Tibial artery (tissue), 4 donors: ENCODE measurements around the gene TDRD12.
"Not testable (repeated sequence)": the region's sequence is repeated elsewhere in the genome, so short reads cannot be mapped to it uniquely, and the experiment has no call there.

ENCODE experiments used
- DNase-seq, 2 donors: peaks; one replicate each; pipeline ENCODE4 v3.0.0-alpha.2; 2019
- H3K27ac ChIP-seq, 2 donors: fragments of 200-600 bp; sonication (generic) in 1 of 2; 1 replicate in 1 of 2; 2 replicates in 1 of 2; pipeline ENCODE4 v1.5.1; 2018 to 2019; ENCODE audit warnings: mild to moderate bottlenecking in 1 of 2
- H3K27me3 ChIP-seq, 2 donors: fragments of 200-600 bp; sonication (generic) in 1 of 2; one replicate each; pipeline versions ENCODE4 v1.5.1 to v1.6.0; 2016 to 2019
- H3K36me3 ChIP-seq, 3 donors: fragments of 200-600 bp; sonication (generic) in 2 of 3; one replicate each; pipeline ENCODE4 v1.5.1; 2016 to 2019; ENCODE audit warnings: mild to moderate bottlenecking in 2 of 3
- H3K4me1 ChIP-seq, 4 donors: fragments of 200-600 bp; sonication (generic) in 2 of 4; 1 replicate in 3 of 4; 2 replicates in 1 of 4; pipeline ENCODE4 v1.5.1; 2016 to 2019
- H3K4me3 ChIP-seq, 2 donors: fragments of 200-600 bp; sonication (generic) in 1 of 2; 1 replicate in 1 of 2; 2 replicates in 1 of 2; pipeline ENCODE4 v1.5.1; 2018 to 2019; ENCODE audit warnings: mild to moderate bottlenecking in 2 of 2
- H3K9me3 ChIP-seq, 3 donors: fragments of 200-600 bp; sonication (generic) in 1 of 3; one replicate each; pipeline ENCODE4 v1.5.1; 2016 to 2019
- intact Hi-C: fragments of 100-400 bp; cut with DNase I; formaldehyde crosslinking; loops from one replicate; pipeline ENCODE4 v1.15.0; 2023; ENCODE audit warnings: low total_unique reads
- TF ChIP-seq, protein P1 (sequence below), 2 experiments: fragments of 200-600 bp in 1 of 2; fragments of 450-650 bp in 1 of 2; IDR thresholded peaks; one replicate each; pipeline ENCODE4 v1.5.1; 2017 to 2019; ENCODE audit warnings: antibody characterized with exemption in 2 of 2, mild to moderate bottlenecking in 1 of 2, moderate library complexity in 1 of 2

TDRD12 gene

DNA sequence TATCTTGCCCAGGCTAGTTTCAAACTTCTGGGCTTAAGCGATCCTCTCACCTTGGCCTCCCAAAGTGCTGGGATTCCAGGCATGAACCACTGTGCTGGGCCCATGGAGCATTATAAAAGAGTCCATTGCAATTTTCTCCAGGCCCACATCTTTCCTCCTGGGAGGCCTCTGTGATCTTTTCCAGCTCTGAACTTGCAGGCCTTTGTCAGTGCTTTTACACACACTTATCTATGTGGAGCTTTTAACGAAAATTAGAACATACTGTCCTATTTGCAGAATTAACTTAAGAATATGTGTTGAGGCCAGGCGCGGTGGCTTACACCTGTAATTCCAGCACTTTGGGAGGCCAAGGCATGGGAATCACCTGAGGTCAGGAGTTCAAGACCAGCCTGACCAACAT is 23.9 kb downstream of the TDRD12 start:
- H3K4me1 ChIP-seq, result no peaks in the 10 kb centered on the region
- no peaks in the 10 kb centered on the region for H3K36me3 ChIP-seq
- peaks cover 0 to 10% of the 10 kb centered on the region in 2 donors for H3K27me3 ChIP-seq
- H3K4me3 ChIP-seq, result no peak overlapping the region
- TF ChIP-seq, protein P1, sequence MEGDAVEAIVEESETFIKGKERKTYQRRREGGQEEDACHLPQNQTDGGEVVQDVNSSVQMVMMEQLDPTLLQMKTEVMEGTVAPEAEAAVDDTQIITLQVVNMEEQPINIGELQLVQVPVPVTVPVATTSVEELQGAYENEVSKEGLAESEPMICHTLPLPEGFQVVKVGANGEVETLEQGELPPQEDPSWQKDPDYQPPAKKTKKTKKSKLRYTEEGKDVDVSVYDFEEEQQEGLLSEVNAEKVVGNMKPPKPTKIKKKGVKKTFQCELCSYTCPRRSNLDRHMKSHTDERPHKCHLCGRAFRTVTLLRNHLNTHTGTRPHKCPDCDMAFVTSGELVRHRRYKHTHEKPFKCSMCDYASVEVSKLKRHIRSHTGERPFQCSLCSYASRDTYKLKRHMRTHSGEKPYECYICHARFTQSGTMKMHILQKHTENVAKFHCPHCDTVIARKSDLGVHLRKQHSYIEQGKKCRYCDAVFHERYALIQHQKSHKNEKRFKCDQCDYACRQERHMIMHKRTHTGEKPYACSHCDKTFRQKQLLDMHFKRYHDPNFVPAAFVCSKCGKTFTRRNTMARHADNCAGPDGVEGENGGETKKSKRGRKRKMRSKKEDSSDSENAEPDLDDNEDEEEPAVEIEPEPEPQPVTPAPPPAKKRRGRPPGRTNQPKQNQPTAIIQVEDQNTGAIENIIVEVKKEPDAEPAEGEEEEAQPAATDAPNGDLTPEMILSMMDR (IDR thresholded peaks at IDR 0.05), result no peak
- no peak overlapping the region for H3K27ac ChIP-seq
- H3K9me3 ChIP-seq, result no peaks in the 10 kb centered on the region
- no peak for DNase-seq
- intact Hi-C loops, result no loop called here

GRCh38 chr19:32744555-32745325 is 25.2 kb downstream of the TDRD12 start:
- H3K27ac ChIP-seq, result no peak overlapping the region
- H3K27me3 ChIP-seq, result peaks cover 0 to 12% of the 10 kb centered on the region in 2 donors
- no peak for DNase-seq
- no peaks in the 10 kb centered on the region for H3K4me1 ChIP-seq
- TF ChIP-seq, protein P1 (IDR thresholded peaks at IDR 0.05), result no peak
- no peak overlapping the region for H3K4me3 ChIP-seq
- intact Hi-C loops, result no loop called here
- no peaks in the 10 kb centered on the region for H3K36me3 ChIP-seq
- no peaks in the 10 kb centered on the region for H3K9me3 ChIP-seq

DNA sequence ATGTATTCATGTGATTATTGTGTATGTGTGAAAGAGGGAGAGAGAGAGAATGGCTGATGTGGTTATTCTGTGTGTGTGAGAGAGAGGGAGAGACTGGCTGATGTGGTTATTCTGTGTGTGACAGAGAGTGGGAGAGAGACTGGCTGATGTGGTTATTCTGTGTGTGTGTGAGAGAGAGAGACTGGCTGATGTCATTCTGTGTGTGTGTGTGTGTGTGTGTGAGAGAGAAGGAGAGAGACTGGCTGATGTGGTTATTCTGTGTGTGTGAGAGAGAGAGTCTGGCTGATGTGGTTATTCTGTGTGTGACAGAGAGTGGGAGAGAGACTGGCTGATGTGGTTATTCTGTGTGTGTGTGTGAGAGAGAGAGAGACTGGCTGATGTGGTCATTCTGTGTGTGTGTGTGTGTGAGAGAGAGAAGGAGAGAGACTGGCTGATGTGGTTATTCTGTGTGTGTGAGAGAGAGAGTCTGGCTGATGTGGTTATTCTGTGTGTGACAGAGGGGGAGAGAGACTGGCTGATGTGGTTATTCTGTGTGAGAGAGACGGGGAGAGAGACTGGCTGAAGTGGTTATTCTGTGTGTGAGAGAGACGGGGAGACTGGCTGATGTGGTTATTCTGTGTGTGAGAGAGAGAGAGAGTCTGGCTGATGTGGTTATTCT is 26.2 kb downstream of the TDRD12 start:
- DNase-seq, H3K36me3 ChIP-seq, intact Hi-C loops, H3K9me3 ChIP-seq, H3K27ac ChIP-seq, H3K4me1 ChIP-seq, H3K4me3 ChIP-seq: not testable (repeated sequence)
- H3K27me3 ChIP-seq, result peaks cover 0 to 12% of the 10 kb centered on the region in 2 donors

- H3K9me3 ChIP-seq, intact Hi-C loops, H3K4me3 ChIP-seq, H3K4me1 ChIP-seq, H3K36me3 ChIP-seq, H3K27ac ChIP-seq, DNase-seq: not testable (repeated sequence)
- peaks cover 0 to 12% of the 10 kb centered on the region in 2 donors for H3K27me3 ChIP-seq
Measured at GRCh38 chr19:32746631-32747196, 27.1 kb downstream of the TDRD12 start.

DNA sequence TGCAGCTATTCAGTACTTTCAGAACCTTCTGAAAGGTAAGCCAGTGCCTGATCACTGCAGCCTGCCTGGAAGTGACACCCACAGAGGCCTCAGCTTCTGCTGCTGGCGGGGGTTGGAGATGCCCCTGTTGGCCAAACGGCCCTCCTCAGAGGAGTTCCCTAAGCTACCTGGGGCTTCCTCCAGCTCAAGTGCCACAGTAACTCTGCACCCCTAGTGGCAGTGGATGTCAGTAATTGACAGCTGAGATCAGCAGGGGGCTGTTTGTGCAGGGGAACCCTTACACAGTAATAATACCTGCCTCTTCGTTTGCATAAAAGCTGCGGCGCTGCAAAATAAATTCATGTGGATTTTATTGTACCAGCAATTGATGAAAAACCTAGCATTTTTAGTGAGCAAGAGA is 28.9 kb downstream of the TDRD12 start:
- no peak overlapping the region for H3K4me3 ChIP-seq
- intact Hi-C loops, result no loop called here
- H3K9me3 ChIP-seq, result no peaks in the 10 kb centered on the region
- H3K4me1 ChIP-seq, result no peaks in the 10 kb centered on the region
- peaks cover 0 to 12% of the 10 kb centered on the region in 2 donors for H3K27me3 ChIP-seq
- no peak for DNase-seq
- no peak overlapping the region for H3K27ac ChIP-seq
- H3K36me3 ChIP-seq, result no peaks in the 10 kb centered on the region
- TF ChIP-seq, protein P1 (IDR thresholded peaks at IDR 0.05), result no peak

GRCh38 chr19:32748948-32749347 is 29.4 kb downstream of the TDRD12 start:
- Histone ChIP-seq H3K4me3 (no peak overlapping the region), H3K27me3 (peaks cover 0 to 12% of the 10 kb centered on the region in 2 donors), H3K9me3 (no peaks in the 10 kb centered on the region), H3K27ac (no peak overlapping the region), H3K36me3 (no peaks in the 10 kb centered on the region), H3K4me1 (no peaks in the 10 kb centered on the region)
- TF ChIP-seq, protein P1 (IDR thresholded peaks at IDR 0.05), result no peak
- intact Hi-C loops, result no loop called here
- DNase-seq, result no peak
